Measurements from ENCODE around the gene USP7. TPM values are rescaled to one million over a fixed set of nuclear protein-coding genes. Genes with fewer than 3 reads are reported as not detected.

The USP7 gene
- polyA plus RNA-seq, 3 donors, result 2.4 to 31.7 (median 4.1) TPM

DNA sequence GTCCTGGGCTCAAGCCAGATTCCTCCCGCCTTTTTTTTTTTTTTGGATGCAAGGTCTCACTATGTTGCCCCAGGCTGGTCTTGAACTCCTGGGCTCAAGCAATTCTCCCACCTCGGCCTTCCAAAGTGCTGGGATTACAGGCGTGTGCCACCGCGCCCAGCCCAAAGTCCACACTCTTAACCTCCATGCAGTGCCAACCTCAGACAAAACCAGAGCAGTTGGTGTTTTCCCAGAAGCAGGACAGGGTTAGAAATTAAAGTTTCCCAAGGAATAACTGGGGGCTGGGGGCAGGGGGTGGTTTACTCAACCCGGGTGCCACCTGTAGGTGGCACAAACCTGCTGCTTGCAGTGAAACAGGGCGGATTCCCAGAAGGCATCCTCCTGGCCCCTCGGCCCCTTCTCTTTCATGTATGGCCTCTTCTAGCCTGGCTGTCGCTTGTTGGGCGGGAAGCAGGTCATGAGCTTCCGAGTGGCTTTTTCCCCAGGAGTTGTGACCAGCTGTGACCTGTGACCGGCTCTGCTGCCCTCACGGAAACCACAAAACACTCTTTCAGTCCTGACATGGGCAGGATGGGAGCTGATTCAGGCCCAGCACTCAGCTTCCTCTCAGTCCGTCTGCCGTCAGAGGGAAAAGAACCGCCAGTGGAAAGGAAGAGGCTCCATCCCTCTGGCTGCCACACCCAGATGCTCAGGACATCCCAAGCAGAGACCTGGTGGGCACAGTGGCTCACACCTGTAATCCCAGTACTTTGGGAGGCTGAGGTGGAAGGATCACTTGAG is 25.6 kb upstream of the USP7 start:
- H3K4me2 ChIP-seq (replicated peaks; ENCODE audit: extremely low read depth, low read length, poor library complexity, severe bottlenecking), result no peak overlapping the region
- H3K9me3 ChIP-seq (replicated peaks in 1 of 2; ENCODE audit: control insufficient read depth in 1 of 2, insufficient read depth in 1 of 2, low read length in 2 of 2), result no peaks in the 10 kb centered on the region
- no peaks in the 10 kb centered on the region for H3K36me3 ChIP-seq (replicated peaks in 1 of 2; ENCODE audit: control insufficient read depth in 1 of 2, insufficient read depth in 2 of 2, low read length in 2 of 2)
- Mint-ChIP-seq H3K27ac (peak overlapping the region in 1 of 7 donors; percentile 2), H3K27me3 (ENCODE audit: low read depth in 3 of 3) (peaks cover 7 to 12% (median 8%) of the 10 kb centered on the region in 3 donors), H3K9me3 (peaks cover 0 to 3% (median 0%) of the 10 kb centered on the region in 7 donors), H3K4me3 (no peak overlapping the region), H3K36me3 (no peaks in the 10 kb centered on the region), H3K4me1 (peaks cover 4% of the 10 kb centered on the region)
- intact Hi-C loops (cut with micrococcal nuclease), result no loop called here
- H3K27ac ChIP-seq (ENCODE audit: low read depth in 1 of 2, low read length in 2 of 2), result no peak overlapping the region
- H3K9ac ChIP-seq (ENCODE audit: insufficient read depth, low read length, poor library complexity, severe bottlenecking), result no peak overlapping the region
- H3K4me1 ChIP-seq (ENCODE audit: control insufficient read depth in 1 of 2, insufficient read depth in 2 of 2, low read length in 2 of 2), result no peaks in the 10 kb centered on the region
- H4K20me1 ChIP-seq (ENCODE audit: insufficient read depth, low read length), result no peaks in the 10 kb centered on the region
- H3K27me3 ChIP-seq (ENCODE audit: control insufficient read depth in 2 of 2, insufficient read depth in 2 of 2, low read length in 2 of 2), result no peaks in the 10 kb centered on the region
- 62% methylated on average over 13 of the region's 16 CpGs for WGBS (ENCODE audit: insufficient coverage)
- no peaks in the 10 kb centered on the region for H3K79me2 ChIP-seq (ENCODE audit: insufficient read depth, low read length)
- no peak overlapping the region for H3K4me3 ChIP-seq (replicated peaks in 1 of 3; ENCODE audit: low read depth in 2 of 3, low read length in 3 of 3)
- DNase-seq, result no peak
- H2AFZ ChIP-seq (ENCODE audit: insufficient read depth, low read depth, low read length, poor library complexity, severe bottlenecking), result no peak overlapping the region
- TF ChIP-seq, protein P1, sequence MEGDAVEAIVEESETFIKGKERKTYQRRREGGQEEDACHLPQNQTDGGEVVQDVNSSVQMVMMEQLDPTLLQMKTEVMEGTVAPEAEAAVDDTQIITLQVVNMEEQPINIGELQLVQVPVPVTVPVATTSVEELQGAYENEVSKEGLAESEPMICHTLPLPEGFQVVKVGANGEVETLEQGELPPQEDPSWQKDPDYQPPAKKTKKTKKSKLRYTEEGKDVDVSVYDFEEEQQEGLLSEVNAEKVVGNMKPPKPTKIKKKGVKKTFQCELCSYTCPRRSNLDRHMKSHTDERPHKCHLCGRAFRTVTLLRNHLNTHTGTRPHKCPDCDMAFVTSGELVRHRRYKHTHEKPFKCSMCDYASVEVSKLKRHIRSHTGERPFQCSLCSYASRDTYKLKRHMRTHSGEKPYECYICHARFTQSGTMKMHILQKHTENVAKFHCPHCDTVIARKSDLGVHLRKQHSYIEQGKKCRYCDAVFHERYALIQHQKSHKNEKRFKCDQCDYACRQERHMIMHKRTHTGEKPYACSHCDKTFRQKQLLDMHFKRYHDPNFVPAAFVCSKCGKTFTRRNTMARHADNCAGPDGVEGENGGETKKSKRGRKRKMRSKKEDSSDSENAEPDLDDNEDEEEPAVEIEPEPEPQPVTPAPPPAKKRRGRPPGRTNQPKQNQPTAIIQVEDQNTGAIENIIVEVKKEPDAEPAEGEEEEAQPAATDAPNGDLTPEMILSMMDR (IDR thresholded peaks at IDR 0.05), result no peak

DNA sequence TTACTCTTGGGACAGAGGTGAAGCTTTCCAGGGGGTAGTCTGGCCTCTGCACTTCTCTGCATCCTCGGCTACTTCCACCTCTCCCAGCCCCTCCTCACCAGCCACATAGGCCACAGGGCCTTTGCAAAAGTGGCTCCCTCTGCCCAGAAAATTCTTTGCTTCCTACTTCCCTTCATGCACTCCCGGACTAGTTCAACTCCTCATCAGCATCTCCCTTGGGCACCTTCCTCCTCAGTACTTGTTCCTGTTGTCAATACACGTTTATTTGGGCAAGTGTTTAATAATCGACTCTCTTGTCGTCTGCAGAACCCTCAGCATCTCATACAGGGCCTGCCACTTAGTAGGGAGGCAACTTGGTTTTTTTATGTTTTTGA is 23.1 kb upstream of the USP7 start:
- TF ChIP-seq, protein P1 (IDR thresholded peaks at IDR 0.05), result no peak
- 88% methylated on average over 2 of the region's 5 CpGs for WGBS (ENCODE audit: insufficient coverage)
- peak overlapping the region in 1 of 7 donors; percentile 42 for H3K27ac Mint-ChIP-seq

More for the DNA sequence above, 23.1 kb upstream of the USP7 start:
- Histone ChIP-seq H3K9ac (ENCODE audit: insufficient read depth, low read length, poor library complexity, severe bottlenecking) (no peak overlapping the region), H3K27ac (ENCODE audit: low read depth in 1 of 2, low read length in 2 of 2) (no peak overlapping the region), H2AFZ (ENCODE audit: insufficient read depth, low read depth, low read length, poor library complexity, severe bottlenecking) (no peak overlapping the region), H3K27me3 (ENCODE audit: control insufficient read depth in 2 of 2, insufficient read depth in 2 of 2, low read length in 2 of 2) (no peaks in the 10 kb centered on the region), H3K4me2 (replicated peaks; ENCODE audit: extremely low read depth, low read length, poor library complexity, severe bottlenecking) (no peak overlapping the region), H3K79me2 (ENCODE audit: insufficient read depth, low read length) (no peaks in the 10 kb centered on the region), H3K36me3 (replicated peaks in 1 of 2; ENCODE audit: control insufficient read depth in 1 of 2, insufficient read depth in 2 of 2, low read length in 2 of 2) (no peaks in the 10 kb centered on the region), H3K4me3 (replicated peaks in 1 of 3; ENCODE audit: low read depth in 2 of 3, low read length in 3 of 3) (no peak overlapping the region), H3K4me1 (ENCODE audit: control insufficient read depth in 1 of 2, insufficient read depth in 2 of 2, low read length in 2 of 2) (no peaks in the 10 kb centered on the region), H3K9me3 (replicated peaks in 1 of 2; ENCODE audit: control insufficient read depth in 1 of 2, insufficient read depth in 1 of 2, low read length in 2 of 2) (no peaks in the 10 kb centered on the region), H4K20me1 (ENCODE audit: insufficient read depth, low read length) (no peaks in the 10 kb centered on the region)
- no peaks in the 10 kb centered on the region for H3K36me3 Mint-ChIP-seq
- DNase-seq, result no peak
- peaks cover 0 to 5% (median 0%) of the 10 kb centered on the region in 7 donors for H3K9me3 Mint-ChIP-seq
- H3K4me3 Mint-ChIP-seq, result no peak overlapping the region
- H3K4me1 Mint-ChIP-seq, result peaks cover 2% of the 10 kb centered on the region
- H3K27me3 Mint-ChIP-seq (ENCODE audit: low read depth in 3 of 3), result peaks cover 8 to 13% (median 9%) of the 10 kb centered on the region in 3 donors
- intact Hi-C loops (cut with micrococcal nuclease), result no loop called here
